Posterior vena cava (tissue), 2 donors: ENCODE measurements around the gene MACC1. TPM values are rescaled to one million over a fixed set of nuclear protein-coding genes. Genes with fewer than 3 reads are reported as not detected.
"Not testable (repeated sequence)": the region's sequence is repeated elsewhere in the genome, so short reads cannot be mapped to it uniquely, and the experiment has no call there.

Experiments used
- DNase-seq: peaks from one replicate; pipeline ENCODE4 v3.0.0-alpha.2; 2020; ENCODE audit warnings: low spot score
- intact Hi-C, 2 donors: fragments of 100-400 bp; cut with DNase I; formaldehyde crosslinking; loops; one replicate each; pipeline versions ENCODE4 v1.14.1 to v1.14.2; 2022 to 2023
- total RNA-seq, 2 donors: library from RNA; stranded (reverse); fragmentation: NEBNext Ultra II Directional; extraction: Animal tissue kit (Norgen Biotek cat#: 25700); gene quantifications; one replicate each; pipeline ENCODE4 v1.2.1, GENCODE V29; 2021
- donor health status: DM: yes; HTN: yes; CAD: no.
- donor health status: DM: yes; HTN: yes; CAD: no.

The MACC1 gene
- total RNA-seq, 2 donors from 2014 or later, result 0.46 to 0.67 TPM

GRCh38 chr7:20213378-20213777 lies 3.8 kb downstream of the MACC1 start:
- no peak for DNase-seq
- intact Hi-C loops, result no loop called here

DNA sequence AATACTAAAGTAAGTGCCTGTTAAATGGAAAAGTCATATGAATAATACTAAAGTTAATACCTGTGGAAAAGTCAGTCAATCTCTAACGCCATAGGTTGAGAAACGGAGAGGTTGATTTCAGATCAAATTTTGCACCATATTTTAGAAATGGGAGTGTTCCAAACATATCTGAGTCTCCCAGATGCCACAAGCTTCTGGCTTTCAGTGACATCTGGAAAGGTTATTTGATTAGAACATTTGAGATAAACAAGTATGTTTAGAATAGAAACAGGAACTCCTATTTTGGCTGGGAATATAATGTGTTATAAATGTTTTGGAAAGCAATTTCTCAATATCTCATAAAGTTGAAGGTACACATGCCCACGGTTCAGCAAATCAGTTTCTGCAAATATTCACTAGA lies 5.8 kb downstream of the MACC1 start:
- DNase-seq, result no peak
- intact Hi-C loops, result no loop called here

DNA sequence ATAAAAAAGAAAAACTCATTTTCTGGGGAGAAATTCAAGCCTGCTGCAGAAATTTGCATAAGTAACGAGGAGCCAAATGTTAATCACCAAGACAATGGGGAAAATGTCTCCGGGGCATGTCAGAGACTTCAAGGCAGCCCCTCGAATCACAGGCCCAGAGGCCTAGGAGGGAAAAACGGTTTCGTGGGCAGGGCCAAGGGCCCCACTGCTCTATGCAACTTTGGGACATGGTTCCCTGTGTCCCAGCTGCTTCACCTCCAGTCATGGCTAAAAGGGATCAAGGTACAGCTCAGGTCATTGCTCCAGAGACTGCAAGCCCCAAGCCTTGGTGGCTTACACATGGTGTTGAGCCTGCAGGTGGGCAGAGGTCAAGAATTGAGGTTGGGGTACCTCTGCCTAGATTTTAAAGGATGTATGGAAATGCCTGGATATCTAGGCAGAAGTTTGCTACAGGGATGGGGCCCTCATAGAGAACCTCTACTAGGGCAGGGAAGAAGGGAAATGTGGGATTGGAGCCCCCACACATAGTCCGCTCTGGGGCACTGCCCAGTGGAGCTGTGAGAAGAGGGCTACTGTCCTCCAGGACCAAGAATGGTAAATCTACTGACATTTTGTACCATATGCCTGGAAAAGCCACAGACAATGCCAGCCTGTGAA lies 8.4 kb downstream of the MACC1 start:
- intact Hi-C loops, result no loop called here
- no peak for DNase-seq

DNA sequence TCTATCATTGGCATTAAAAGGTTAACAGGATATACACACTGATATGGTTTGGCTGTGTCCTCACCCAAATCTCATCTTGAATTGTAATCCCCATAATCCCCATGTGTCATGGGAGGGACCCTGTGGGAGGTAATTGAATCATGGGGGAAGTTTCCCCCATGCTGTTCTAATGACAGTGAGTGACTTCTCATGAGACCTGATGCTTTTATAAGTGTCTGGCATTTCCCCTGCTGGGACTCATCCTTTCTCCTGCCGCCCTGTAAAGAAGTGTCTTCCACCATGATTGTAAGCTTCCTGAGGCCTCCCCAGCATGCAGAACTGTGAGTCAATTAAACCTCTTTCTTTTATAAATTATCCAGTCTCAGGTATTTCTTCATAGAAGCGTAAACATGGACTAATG lies 9.4 kb downstream of the MACC1 start:
- intact Hi-C loops, DNase-seq: not testable (repeated sequence)

- DNase-seq, result no peak
- intact Hi-C loops, result no loop called here
Observed at GRCh38 chr7:20206104-20206896, 10.9 kb downstream of the MACC1 start.

- intact Hi-C loops, result no loop called here
- DNase-seq, result no peak
Observed at GRCh38 chr7:20203316-20203715, 13.9 kb downstream of the MACC1 start.

GRCh38 chr7:20201380-20201779 lies 15.8 kb downstream of the MACC1 start:
- intact Hi-C loops, result no loop called here
- no peak for DNase-seq

DNA sequence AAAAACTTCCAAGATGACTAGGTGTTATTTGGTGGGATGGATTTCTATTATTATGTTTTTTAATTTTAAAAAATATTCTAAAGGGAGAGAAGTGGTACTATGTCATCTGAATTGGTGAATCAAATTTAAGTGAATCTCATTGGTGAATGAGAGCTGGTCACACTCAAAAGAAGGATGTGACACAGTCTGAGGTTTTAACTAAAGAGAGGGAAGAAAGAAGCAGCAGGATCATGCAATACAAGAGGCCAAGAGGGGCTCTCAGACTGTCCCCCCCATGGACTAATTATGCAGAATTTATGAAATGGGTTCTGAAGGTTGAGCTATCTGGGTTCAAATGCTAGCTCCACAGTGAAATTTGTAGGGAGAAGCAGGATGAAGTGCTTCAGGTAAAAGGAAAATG lies 16.2 kb downstream of the MACC1 start:
- intact Hi-C loops, result no loop called here
- DNase-seq, result no peak

GRCh38 chr7:20200361-20200760 lies 16.8 kb downstream of the MACC1 start:
- intact Hi-C loops, result no loop called here
- DNase-seq, result no peak

- DNase-seq, result no peak
- intact Hi-C loops, result no loop called here
Observed at GRCh38 chr7:20199015-20199737, 18.0 kb downstream of the MACC1 start.

GRCh38 chr7:20198260-20198659 lies 18.9 kb downstream of the MACC1 start:
- intact Hi-C loops, result no loop called here

GRCh38 chr7:20197837-20198236 lies 19.3 kb downstream of the MACC1 start:
- DNase-seq, result no peak
- intact Hi-C loops, result no loop called here

More at GRCh38 chr7:20198260-20198659, 18.9 kb downstream of the MACC1 start:
- no peak for DNase-seq

- DNase-seq, result no peak
- intact Hi-C loops, result no loop called here
Observed at GRCh38 chr7:20197125-20197748, 19.9 kb downstream of the MACC1 start.

DNA sequence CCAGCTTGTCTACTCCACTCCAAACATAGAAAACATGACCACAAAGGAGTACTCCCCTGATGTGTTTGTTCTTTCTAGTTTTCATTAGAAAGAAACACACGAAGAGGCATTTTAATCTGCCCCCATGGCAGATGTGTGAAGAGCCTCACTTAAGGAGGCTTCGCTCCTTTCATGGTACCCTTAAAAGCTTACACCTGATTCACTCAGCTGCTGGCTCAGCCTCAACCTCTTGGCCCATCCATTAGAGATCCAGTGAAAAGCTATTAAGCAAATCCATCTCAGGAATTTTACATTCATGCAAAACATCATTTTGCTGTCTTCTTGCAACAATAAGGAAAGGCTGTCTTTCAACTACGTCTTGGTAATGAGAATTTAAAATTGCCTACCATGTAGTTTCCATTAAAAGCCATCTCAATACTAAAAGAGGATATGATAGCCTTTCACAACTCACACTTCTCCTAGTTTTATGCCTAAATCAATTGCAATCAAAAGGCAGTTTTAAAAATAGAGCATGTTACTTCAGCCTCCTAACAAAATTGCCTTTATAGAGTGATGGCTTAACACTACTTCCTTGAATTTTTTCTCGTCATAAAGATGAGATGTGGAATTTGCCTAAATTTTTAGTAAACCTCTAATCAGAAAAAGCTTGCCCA lies 22.7 kb downstream of the MACC1 start:
- intact Hi-C loops, result no loop called here
- no peak for DNase-seq

GRCh38 chr7:20193873-20194272 lies 23.3 kb downstream of the MACC1 start:
- no peak for DNase-seq
- intact Hi-C loops, result no loop called here

- intact Hi-C loops, result no loop called here
- DNase-seq, result no peak
Observed at GRCh38 chr7:20193242-20193777, 23.9 kb downstream of the MACC1 start.

GRCh38 chr7:20191391-20191869 lies 25.8 kb downstream of the MACC1 start:
- no peak for DNase-seq
- intact Hi-C loops, result no loop called here

DNA sequence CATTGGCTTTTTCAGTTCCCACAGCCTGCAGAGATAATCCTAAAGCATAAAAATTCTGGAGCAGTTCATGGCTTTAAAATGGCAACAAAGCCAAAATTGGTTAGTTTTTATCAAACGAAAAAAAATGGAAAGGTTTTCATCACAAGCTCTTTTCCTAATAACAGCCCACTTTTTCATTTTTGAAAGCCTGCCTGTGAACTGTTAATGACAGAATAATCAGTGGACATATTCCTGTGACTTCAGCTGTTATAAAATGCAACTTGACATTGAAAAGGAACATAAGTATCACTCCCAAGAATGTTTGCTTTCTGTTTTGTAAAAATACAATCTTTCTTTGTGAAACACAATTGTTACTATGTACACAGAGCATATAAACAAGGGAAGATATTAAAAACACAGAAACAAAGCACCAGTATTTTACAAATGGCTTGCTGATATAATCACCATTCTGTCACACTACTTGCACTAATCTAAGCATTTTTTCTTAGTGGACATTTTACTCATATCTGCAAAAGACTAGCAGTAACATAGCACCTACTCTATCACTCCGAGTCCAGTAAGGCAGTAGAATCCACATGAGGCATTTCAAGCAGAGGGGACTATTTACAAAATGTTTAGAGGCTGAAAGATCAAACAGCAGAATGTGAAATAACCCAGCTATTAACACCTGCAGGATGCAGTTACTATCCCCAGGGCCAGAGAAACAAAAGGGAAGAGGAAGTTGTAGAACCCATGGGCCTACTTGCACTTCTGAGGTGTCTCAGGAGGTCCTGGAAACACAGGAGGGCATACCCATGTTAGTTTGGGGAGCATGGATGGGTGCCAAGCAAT lies 26.4 kb downstream of the MACC1 start:
- no peak for DNase-seq
- intact Hi-C loops, result no loop called here
